Activated CD4-positive, CD25-positive, alpha-beta regulatory T cell treated with anti-CD3 and anti-CD28 coated beads, Interleukin-2, amount 50 U/mL, for 72 hours (primary cell): Measurements from ENCODE around the gene PROM2.

ENCODE experiments used
- DNase-seq: peaks from one replicate; pipeline ENCODE4 v3.0.0; 2021

PROM2 gene

DNA sequence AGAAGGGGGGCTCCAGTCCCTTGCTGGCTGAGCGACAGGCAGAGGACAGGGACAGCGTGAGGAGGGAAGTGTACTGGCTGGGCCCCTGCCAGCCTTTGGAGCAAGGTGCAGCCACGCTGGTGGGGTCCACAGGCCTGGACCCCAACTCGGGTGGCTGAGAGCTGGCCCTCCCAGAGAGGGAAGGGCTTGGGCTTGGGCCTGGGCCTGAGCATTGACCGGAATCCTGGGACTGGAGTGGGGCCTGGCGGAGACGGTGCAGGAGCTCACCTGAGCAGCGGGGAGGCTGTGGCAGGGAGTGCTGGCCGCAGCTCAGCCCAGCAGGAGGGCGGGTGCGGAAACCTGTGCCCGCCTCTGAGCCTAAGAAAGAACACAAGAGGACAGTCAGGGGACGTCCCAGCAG is 50.8 kb downstream of the PROM2 start:
- DNase-seq = no peak

DNA sequence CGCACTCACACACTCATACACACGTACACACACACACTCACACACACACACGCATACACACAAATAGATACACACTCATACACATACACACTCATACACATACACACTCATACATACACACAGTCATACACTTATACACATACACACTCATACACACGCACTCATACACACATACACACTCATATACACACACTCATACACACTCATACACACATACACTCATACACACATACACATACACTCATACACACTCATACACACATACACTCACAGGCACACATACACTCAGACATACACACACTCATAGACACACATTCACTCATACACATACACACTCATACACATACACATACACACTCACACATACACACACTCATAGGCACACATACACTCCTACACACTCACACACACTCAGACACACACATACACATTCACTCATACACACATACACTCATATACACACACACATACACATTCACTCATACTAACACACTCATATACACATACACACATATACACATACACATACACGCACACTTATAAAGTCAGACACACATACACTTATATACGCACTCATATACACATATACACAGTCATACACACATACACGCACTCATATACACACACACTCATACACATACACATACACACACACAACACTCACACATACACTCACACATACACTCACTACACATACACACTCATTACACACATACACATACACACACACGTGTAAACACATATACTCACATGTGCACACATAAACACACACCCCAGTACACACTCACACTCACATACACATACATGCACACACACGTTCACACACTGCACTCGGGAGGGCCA is 51.6 kb downstream of the PROM2 start:
- no peak for DNase-seq

- no peak for DNase-seq
Observed at GRCh38 chr2:95326433-95327140, 52.3 kb downstream of the PROM2 start.

DNA sequence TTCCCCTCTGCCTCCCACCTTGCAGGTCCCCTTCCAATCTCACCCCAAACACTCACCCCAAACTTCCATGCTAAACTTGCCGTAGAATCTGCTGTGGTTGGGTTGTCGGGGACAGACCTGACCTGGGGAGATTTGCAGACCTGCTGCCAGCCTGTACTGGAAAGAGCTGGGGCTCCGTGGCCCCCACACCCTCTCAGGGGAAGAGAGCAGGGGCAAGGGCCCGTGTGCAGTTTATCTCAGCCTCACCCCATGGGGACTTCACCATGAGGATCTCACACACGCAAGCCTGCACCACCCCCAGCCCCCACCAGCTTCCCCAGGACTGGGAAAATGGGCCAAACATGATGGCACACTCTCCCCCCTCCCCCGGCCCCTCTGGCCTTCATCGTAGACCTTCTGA is 53.6 kb downstream of the PROM2 start:
- no peak for DNase-seq

- no peak for DNase-seq
Observed at GRCh38 chr2:95328358-95329125, 54.3 kb downstream of the PROM2 start.

GRCh38 chr2:95329401-95329800 is 55.2 kb downstream of the PROM2 start:
- DNase-seq = no peak

DNA sequence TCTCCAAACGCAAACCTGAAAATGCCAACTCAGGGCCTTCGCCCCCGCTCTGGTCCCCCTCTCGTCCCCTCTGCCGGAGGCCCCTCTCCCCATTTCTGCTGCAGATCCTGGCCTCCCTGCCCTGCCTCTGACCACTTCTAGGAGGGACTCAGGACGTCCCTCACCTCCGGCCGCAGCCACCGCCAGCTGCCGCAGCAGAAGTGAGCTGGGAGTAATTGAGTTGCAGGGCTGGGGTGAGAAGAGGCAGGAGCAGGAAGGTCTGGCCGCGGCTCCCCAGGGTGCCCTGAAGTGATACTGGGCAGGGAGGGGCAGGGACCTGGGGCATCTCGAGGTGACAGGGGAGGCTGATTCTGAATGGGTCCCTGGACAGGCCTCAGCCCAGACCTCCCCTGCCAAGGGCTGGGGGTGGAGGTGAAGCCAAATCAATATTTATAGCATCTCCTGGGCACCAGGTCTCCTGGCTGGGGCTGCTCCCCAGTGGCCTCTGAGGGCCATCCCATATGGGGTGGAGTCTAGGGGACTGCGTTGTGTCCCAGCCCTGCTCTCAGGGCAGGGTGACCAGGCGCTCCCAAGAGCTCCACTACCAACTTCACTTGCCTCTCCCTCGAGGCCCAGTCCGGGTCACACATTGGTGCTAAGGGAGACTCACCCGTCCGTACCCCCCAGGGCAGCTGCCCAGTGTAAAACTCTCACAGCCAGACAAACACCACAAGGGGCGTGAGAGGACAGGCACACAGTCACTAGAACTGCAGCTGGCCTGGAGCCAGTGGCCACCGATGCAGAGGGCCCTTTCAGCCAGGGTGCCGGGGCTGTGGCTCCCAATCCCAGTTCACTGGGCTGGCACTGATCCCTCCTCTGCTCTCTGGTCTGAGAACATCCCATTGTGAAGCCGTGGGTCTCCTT is 55.9 kb downstream of the PROM2 start:
- no peak for DNase-seq

DNA sequence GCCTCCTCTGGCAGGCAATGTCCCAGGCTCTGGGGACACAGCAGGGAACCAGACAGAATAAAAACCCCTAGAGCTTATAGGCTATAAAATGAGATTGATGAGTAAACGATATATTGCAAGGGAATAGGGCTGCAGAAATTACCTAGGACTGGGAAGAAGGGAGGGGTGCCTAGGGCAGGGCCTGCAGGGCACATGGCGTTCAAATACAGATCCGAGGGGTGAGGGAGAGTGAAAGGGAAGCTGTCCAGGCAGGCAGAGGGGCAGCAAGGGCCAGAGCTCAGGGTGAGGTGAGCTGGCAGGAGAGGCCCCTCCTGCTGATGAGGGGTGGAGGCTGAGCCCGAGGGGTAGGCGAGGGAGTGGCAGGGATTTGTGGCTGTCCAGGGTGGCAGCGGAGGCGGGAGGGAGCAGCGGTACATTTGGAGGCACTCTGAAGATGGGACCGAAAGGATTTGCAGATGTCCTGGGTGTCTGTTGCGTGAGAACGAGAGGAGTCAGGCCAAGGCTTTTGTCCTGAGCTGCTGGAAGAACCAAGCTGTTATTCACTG is 56.6 kb downstream of the PROM2 start:
- no peak for DNase-seq

DNA sequence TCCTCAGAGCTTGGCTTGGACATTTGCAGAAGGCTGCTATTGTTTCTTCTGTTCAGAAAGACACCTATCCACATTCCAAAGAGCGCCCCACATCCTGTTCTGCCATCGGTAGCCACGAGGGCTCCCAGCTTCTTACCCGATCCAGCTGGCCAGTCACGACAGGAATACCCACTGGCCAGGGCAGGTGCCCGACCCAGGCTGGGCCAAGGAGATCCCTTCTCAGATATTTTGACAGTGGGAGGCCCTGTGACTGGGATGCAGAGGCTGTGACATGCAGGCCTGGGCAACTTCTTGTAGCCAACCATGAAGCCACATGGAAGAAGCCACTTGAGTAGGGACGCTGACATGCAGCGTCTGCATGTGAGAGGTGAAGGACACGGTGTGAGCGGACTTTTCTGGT is 57.4 kb downstream of the PROM2 start:
- no peak for DNase-seq

- DNase-seq = no peak
Observed at GRCh38 chr2:95332036-95332435, 57.8 kb downstream of the PROM2 start.

GRCh38 chr2:95333056-95333455 is 58.8 kb downstream of the PROM2 start:
- no peak for DNase-seq

- DNase-seq = no peak
Observed at GRCh38 chr2:95333888-95334338, 59.7 kb downstream of the PROM2 start.

DNA sequence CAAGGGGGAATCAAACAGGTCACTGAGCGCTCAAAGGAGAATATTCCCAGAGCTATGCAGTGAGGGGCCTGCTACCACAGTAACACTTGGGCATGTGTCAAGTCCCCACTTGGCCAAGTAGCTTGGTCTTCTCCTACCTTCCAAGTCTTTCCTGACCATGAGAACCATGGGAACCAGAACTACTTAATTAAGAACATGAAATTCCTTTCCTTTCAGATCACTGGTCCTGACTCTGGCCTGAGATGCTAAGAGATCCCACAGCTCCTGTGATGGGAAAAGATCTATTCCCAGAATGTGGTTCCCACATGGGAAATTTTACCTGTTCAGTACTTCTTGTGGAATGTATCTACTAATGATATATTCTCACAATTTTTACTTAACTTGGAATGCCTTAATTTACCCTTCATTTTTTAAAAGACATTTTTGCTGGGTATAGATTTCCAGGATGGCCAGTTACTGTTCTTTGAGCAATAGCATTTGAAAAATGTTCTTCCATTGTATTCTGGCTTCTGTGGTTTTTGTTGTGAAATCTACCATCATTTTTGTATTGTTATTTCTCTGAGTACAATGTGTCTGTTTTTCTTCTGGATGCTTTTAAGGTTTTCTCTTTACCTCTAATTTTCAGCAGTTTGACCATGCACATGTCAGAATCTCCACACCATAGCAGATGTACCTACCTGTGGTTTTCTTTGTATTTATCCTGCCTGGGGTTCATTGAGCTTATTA is 60.8 kb downstream of the PROM2 start:
- no peak for DNase-seq

GRCh38 chr2:95336406-95336805 is 62.2 kb downstream of the PROM2 start:
- no peak for DNase-seq

- no peak for DNase-seq
Observed at GRCh38 chr2:95337829-95338228, 63.6 kb downstream of the PROM2 start.
